IPS-15b (cell line): ENCODE results near the gene ASIC3.

Source experiments
- H3K27me3 ChIP-seq: one replicate; pipeline ENCODE4 v1.6.1; 2013; ENCODE audit warnings: low read length; ENCODE audit not compliant: control insufficient read depth, insufficient read depth
- H3K36me3 ChIP-seq: one replicate; pipeline ENCODE4 v1.6.1; 2013; ENCODE audit warnings: low read length; ENCODE audit not compliant: control insufficient read depth, insufficient read depth
- H3K4me1 ChIP-seq: one replicate; pipeline ENCODE4 v1.6.1; 2013; ENCODE audit warnings: mild to moderate bottlenecking, low read length; ENCODE audit not compliant: control insufficient read depth, insufficient read depth
- H3K4me3 ChIP-seq: one replicate; pipeline ENCODE4 v1.5.1; 2013; ENCODE audit warnings: low read depth, low read length
- H3K9ac ChIP-seq: one replicate; pipeline ENCODE4 v1.6.1; 2013; ENCODE audit warnings: low read depth, mild to moderate bottlenecking, low read length
- H3K9me3 ChIP-seq: one replicate; pipeline ENCODE4 v1.6.1; 2013; ENCODE audit warnings: mild to moderate bottlenecking, low read length; ENCODE audit not compliant: control insufficient read depth, insufficient read depth

The ASIC3 gene

GRCh38 chr7:151101621-151102396, 53.5 kb downstream of the ASIC3 start:
- Histone ChIP-seq H3K36me3 (no peaks in the 10 kb centered on the region), H3K9ac (no peak overlapping the region), H3K9me3 (no peaks in the 10 kb centered on the region), H3K27me3 (no peaks in the 10 kb centered on the region), H3K4me3 (no peak overlapping the region), H3K4me1 (peaks cover 14% of the 10 kb centered on the region)
